Mesothelial cell of epicardium (in vitro differentiated cells): ENCODE measurements around the gene FREY1. TPM values are rescaled to one million over a fixed set of nuclear protein-coding genes. Genes with fewer than 3 reads are reported as not detected.

Experiments
- DNase-seq, 2 experiments: peaks; one replicate each; pipeline ENCODE4 v3.0.0; 2021; ENCODE audit warnings: low spot score in 2 of 2; ENCODE audit not compliant: unreplicated experiment in 2 of 2
- H3K27ac Mint-ChIP-seq: 2 replicates; pipeline ENCODE4 v1.8.0; 2021; ENCODE audit warnings: mixed read lengths
- H3K27me3 Mint-ChIP-seq: 2 replicates; pipeline ENCODE4 v1.8.0; 2021; ENCODE audit warnings: low read depth, mixed read lengths
- H3K36me3 Mint-ChIP-seq: 2 replicates; pipeline ENCODE4 v1.8.0; 2021; ENCODE audit warnings: mixed read lengths
- H3K4me1 Mint-ChIP-seq: 2 replicates; pipeline ENCODE4 v1.8.0; 2021; ENCODE audit warnings: mixed read lengths
- H3K4me3 Mint-ChIP-seq: 2 replicates; pipeline ENCODE4 v1.8.0; 2021; ENCODE audit warnings: mild to moderate bottlenecking, moderate library complexity, mixed read lengths
- H3K9me3 Mint-ChIP-seq: 2 replicates; pipeline ENCODE4 v1.8.0; 2021; ENCODE audit warnings: mixed read lengths
- CTCF ChIP-seq: fragments of 200-600 bp; sonication (generic); IDR thresholded peaks from one replicate; pipeline ENCODE4 v1.5.0; 2021; ENCODE audit warnings: antibody characterized with exemption; ENCODE audit not compliant: unreplicated experiment
- total RNA-seq: library from RNA; stranded (reverse); gene quantifications from 3 replicates; pipeline ENCODE4 v1.2.1, GENCODE V29; 2021

FREY1 gene
- total RNA-seq, 1 donor from 2014 or later = 3.9 TPM

- Mint-ChIP-seq H3K36me3 (peaks cover 21% of the 10 kb centered on the region), H3K4me1 (peaks cover 4% of the 10 kb centered on the region), H3K27me3 (no peaks in the 10 kb centered on the region), H3K9me3 (no peaks in the 10 kb centered on the region), H3K27ac (no peak overlapping the region), H3K4me3 (no peak overlapping the region)
- no peak for TF ChIP-seq CTCF
- DNase-seq = no peak
Measured at GRCh38 chr11:45864041-45864440, 43.0 kb downstream of the FREY1 start.

- Mint-ChIP-seq H3K36me3 (peaks cover 19% of the 10 kb centered on the region), H3K4me1 (peaks cover 4% of the 10 kb centered on the region), H3K9me3 (no peaks in the 10 kb centered on the region), H3K27ac (no peak overlapping the region), H3K4me3 (no peak overlapping the region), H3K27me3 (no peaks in the 10 kb centered on the region)
- no peak for TF ChIP-seq CTCF
- DNase-seq = no peak
Measured at GRCh38 chr11:45860764-45861510, 46.1 kb downstream of the FREY1 start.

GRCh38 chr11:45860348-45860747, 46.7 kb downstream of the FREY1 start:
- Mint-ChIP-seq H3K4me3 (no peak overlapping the region), H3K36me3 (peaks cover 13% of the 10 kb centered on the region), H3K9me3 (no peaks in the 10 kb centered on the region), H3K27me3 (no peaks in the 10 kb centered on the region), H3K27ac (peak overlapping the region; percentile 73), H3K4me1 (peaks cover 4% of the 10 kb centered on the region)
- no peak for TF ChIP-seq CTCF
- DNase-seq = no peak

GRCh38 chr11:45859661-45860140, 47.4 kb downstream of the FREY1 start:
- H3K27me3 Mint-ChIP-seq = no peaks in the 10 kb centered on the region
- no peaks in the 10 kb centered on the region for H3K9me3 Mint-ChIP-seq
- H3K4me1 Mint-ChIP-seq = peaks cover 4% of the 10 kb centered on the region
- peak in 1 of 2 experiments; percentile 65 for DNase-seq
- no peak overlapping the region for H3K4me3 Mint-ChIP-seq
- no peak for TF ChIP-seq CTCF
- H3K27ac Mint-ChIP-seq = peak overlapping the region; percentile 73
- peaks cover 13% of the 10 kb centered on the region for H3K36me3 Mint-ChIP-seq

GRCh38 chr11:45858751-45859398, 48.2 kb downstream of the FREY1 start:
- no peak overlapping the region for H3K27ac Mint-ChIP-seq

More at GRCh38 chr11:45858751-45859398, 48.2 kb downstream of the FREY1 start:
- no peaks in the 10 kb centered on the region for H3K27me3 Mint-ChIP-seq
- H3K36me3 Mint-ChIP-seq = peaks cover 13% of the 10 kb centered on the region
- H3K4me1 Mint-ChIP-seq = peaks cover 4% of the 10 kb centered on the region
- H3K4me3 Mint-ChIP-seq = no peak overlapping the region
- no peak for DNase-seq
- H3K9me3 Mint-ChIP-seq = no peaks in the 10 kb centered on the region
- no peak for TF ChIP-seq CTCF
